GM12878 (cell line): ENCODE data around the gene CTNNA3. TPM values are rescaled to one million over a fixed set of nuclear protein-coding genes. Genes with fewer than 3 reads are reported as not detected.

Experiments used
- ATAC-seq: fragments of 200-7000 bp; cut with Tn5 transposase; 3 replicates; pipeline ENCODE4 v1.9.1; 2020; ENCODE audit warnings: mild to moderate bottlenecking, moderate library complexity
- BruUV-seq: library from RNA; stranded (reverse); fragments of 400-500 nt; replicated peaks from 2 replicates; lab custom pipeline; 2021; lab: Mats Ljungman, UMichigan
- CTCF ChIA-PET: fragments of 300-600 bp; sonication (Branson Sonifier 250); formaldehyde crosslinking; extraction: SDS; loops from one replicate; lab custom pipeline; 2021; ENCODE audit warnings: inconsistent platforms; lab: Yijun Ruan, JAX
- POLR2A ChIA-PET: fragments of 350-600 bp; formaldehyde crosslinking; extraction: SDS; loops from one replicate; lab custom pipeline; 2021; ENCODE audit warnings: inconsistent platforms; lab: Charles Lee
- RAD21 ChIA-PET: fragments of 300-600 bp; sonication (Branson Sonifier 250); formaldehyde crosslinking; loops from one replicate; lab custom pipeline; 2023; ENCODE audit warnings: antibody characterized with exemption; ENCODE audit not compliant: unreplicated experiment; lab: Charles Lee
- SMC1A ChIA-PET: fragments of 300-600 bp; sonication (Branson Sonifier 250); formaldehyde crosslinking; loops from one replicate; lab custom pipeline; 2023; ENCODE audit not compliant: unreplicated experiment, uncharacterized antibody; lab: Charles Lee
- DNase-seq: peaks from one replicate; pipeline ENCODE4 v3.0.0-alpha.2; 2011; ENCODE audit warnings: low read depth, low spot score
- FAIRE-seq: peaks from 3 replicates; lab custom pipeline; 2011; peaks lifted over from hg19 to GRCh38; lab: Jason Lieb, UNC
- H2AFZ ChIP-seq: 2 replicates; pipeline ENCODE4 v1.6.0; 2011; ENCODE audit warnings: low read depth, low read length, control low read depth; ENCODE audit not compliant: control insufficient read depth
- H3K27ac ChIP-seq: 2 replicates; pipeline ENCODE4 v1.5.1; 2011; ENCODE audit warnings: control low read depth; ENCODE audit not compliant: control insufficient read depth, insufficient read depth
- H3K27me3 ChIP-seq, 2 experiments: replicated peaks in 1 of 2; 2 replicates each; pipeline versions ENCODE4 v1.6.0 to v1.6.1; 2011; ENCODE audit warnings: low read length in 1 of 2; ENCODE audit not compliant: control insufficient read depth in 2 of 2, insufficient read depth in 2 of 2
- H3K36me3 ChIP-seq, 2 experiments: 2 replicates each; pipeline ENCODE4 v1.5.1; 2011; ENCODE audit warnings: low read length in 1 of 2; ENCODE audit not compliant: control insufficient read depth in 2 of 2, insufficient read depth in 2 of 2
- H3K4me1 ChIP-seq: 2 replicates; pipeline ENCODE4 v1.6.1; 2011; ENCODE audit warnings: mild to moderate bottlenecking, low read length, moderate library complexity, mixed read lengths; ENCODE audit not compliant: control insufficient read depth, insufficient read depth
- H3K4me2 ChIP-seq: 2 replicates; pipeline ENCODE4 v1.6.0; 2011; ENCODE audit warnings: control low read depth; ENCODE audit not compliant: control insufficient read depth, insufficient read depth
- H3K4me3 ChIP-seq: fragments of 200-600 bp; sonication (generic); 2 replicates; pipeline ENCODE4 v1.5.1; 2016
- H3K79me2 ChIP-seq: 2 replicates; pipeline ENCODE4 v1.6.0; 2011; ENCODE audit warnings: low read length; ENCODE audit not compliant: control insufficient read depth, insufficient read depth
- H3K9ac ChIP-seq: 2 replicates; pipeline ENCODE4 v1.8.0; 2011; ENCODE audit warnings: low read length, control low read depth, mixed read lengths; ENCODE audit not compliant: control insufficient read depth, insufficient read depth
- H3K9me3 ChIP-seq: replicated peaks from 3 replicates; pipeline ENCODE4 v1.5.1; 2011; ENCODE audit warnings: mild to moderate bottlenecking, low read length; ENCODE audit not compliant: control insufficient read depth, insufficient read depth
- H4K20me1 ChIP-seq: 2 replicates; pipeline ENCODE4 v1.6.0; 2011; ENCODE audit not compliant: control insufficient read depth, insufficient read depth
- ETV6 ChIP-seq, 2 experiments: fragments of 450-650 bp in 1 of 2; IDR thresholded peaks in 1 of 2; conservative IDR thresholded peaks in 1 of 2; 2 replicates each; pipeline ENCODE4 v1.6.1; 2014; ENCODE audit warnings: antibody characterized with exemption in 1 of 2, borderline replicate concordance in 1 of 2, low read depth in 1 of 2, mild to moderate bottlenecking in 1 of 2, moderate library complexity in 1 of 2
- GATAD2B ChIP-seq: fragments of 450-650 bp; conservative IDR thresholded peaks from 2 replicates; pipeline ENCODE4 v1.6.1; 2017; ENCODE audit warnings: low read depth, mild to moderate bottlenecking, moderate library complexity
- LARP7 ChIP-seq: fragments of 450-650 bp; IDR thresholded peaks from 2 replicates; pipeline ENCODE4 v1.6.1; 2017; ENCODE audit warnings: mild to moderate bottlenecking
- MTA2 ChIP-seq: fragments of 450-650 bp; IDR thresholded peaks from 2 replicates; pipeline ENCODE4 v1.6.1; 2016; ENCODE audit warnings: low read depth, mild to moderate bottlenecking, moderate library complexity
- MXI1 ChIP-seq: fragments of 150-350 bp; IDR thresholded peaks from 2 replicates; pipeline ENCODE4 v1.6.1; 2011; ENCODE audit warnings: low read depth, mild to moderate bottlenecking, inconsistent platforms, low read length, improper control_type of control experiment
- MYC ChIP-seq: IDR thresholded peaks from 2 replicates; pipeline ENCODE4 v1.6.1; 2011; ENCODE audit warnings: mild to moderate bottlenecking, low read length, moderate library complexity, inconsistent platforms; ENCODE audit not compliant: insufficient read depth, insufficient replicate concordance, insufficient read length, severe bottlenecking
- NBN ChIP-seq: fragments of 450-650 bp; IDR thresholded peaks from 2 replicates; pipeline ENCODE4 v1.6.1; 2016
- RELA ChIP-seq: fragments of 450-650 bp; IDR thresholded peaks from 2 replicates; pipeline ENCODE4 v1.8.0; 2014; ENCODE audit warnings: borderline replicate concordance; ENCODE audit not compliant: partially characterized antibody
- SP1 ChIP-seq: IDR thresholded peaks from one replicate; pipeline ENCODE4 v1.6.1; 2011; ENCODE audit warnings: low read depth, low read length
- YY1 ChIP-seq: IDR thresholded peaks from 2 replicates; pipeline ENCODE4 v1.6.1; 2011; ENCODE audit warnings: low read depth, mild to moderate bottlenecking, low read length
- ZBED1 ChIP-seq: IDR thresholded peaks from 2 replicates; pipeline ENCODE4 v1.6.1; 2016; ENCODE audit warnings: borderline replicate concordance
- ZSCAN29 ChIP-seq: fragments of 450-650 bp; IDR thresholded peaks from 2 replicates; pipeline ENCODE4 v1.6.1; 2017; ENCODE audit warnings: mild to moderate bottlenecking, moderate library complexity
- WGBS: methylation state at CpG from one replicate; pipeline ENCODE4 v1.1.6; 2016; ENCODE audit warnings: low lambda C conversion rate; ENCODE audit not compliant: insufficient replicate concordance, insufficient coverage; ENCODE audit errors: missing lambda C conversion rate; 5-methylcytosine and 5-hydroxymethylcytosine counted together
- in situ Hi-C: fragments of 300-500 bp; cut with MboI; formaldehyde crosslinking; loops from 9 replicates; pipeline ENCODE4 v1.14.3; 2018; ENCODE audit warnings: mixed read lengths
- intact Hi-C: fragments of 100-400 bp; cut with micrococcal nuclease; formaldehyde crosslinking; loops from one replicate; pipeline ENCODE4 v1.14.2; 2022; ENCODE audit not compliant: unreplicated experiment
- polyA plus RNA-seq, 11 experiments: library from polyadenylated mRNA; depleted of rRNA in 4 of 11; unstranded in 6 of 11; stranded (reverse) in 5 of 11; fragments of >200 nt; fragmentation: Nextera tagmentation in 4 of 11; fragmentation: Illumina TruSeq in 1 of 11; extraction: Ambion mirVana in 4 of 11; extraction: Trizol in 1 of 11; gene quantifications; 1 replicate in 1 of 11; 2 replicates in 10 of 11; pipeline versions ENCODE4 v1.2.1 to v1.2.3, GENCODE V29; 2011 to 2016; ENCODE audit warnings: inconsistent platforms in 2 of 11, missing spikeins in 2 of 11, low read depth in 1 of 11
- total RNA-seq, 4 experiments: library from RNA; depleted of rRNA in 3 of 4; stranded (reverse); fragments of >200 nt in 3 of 4; fragmentation: Illumina TruSeq in 1 of 4; extraction: Trizol in 1 of 4; gene quantifications; 2 replicates each; pipeline versions ENCODE4 v1.2.1 to v1.2.3, GENCODE V29; 2013 to 2021

CTNNA3 gene
- total and polyA plus RNA-seq, 10 of the 15 experiments (the other 5 are each of a cell fraction or from before 2014, with no cell fraction given) = under 0.01 to 4.5 (median 0.22) TPM; not detected in 2

GRCh38 chr10:67045404-67045803 is 650.6 kb downstream of the CTNNA3 start:
- Histone ChIP-seq H3K27me3 (no peaks in the 10 kb centered on the region), H3K9ac (no peak overlapping the region), H3K36me3 (no peaks in the 10 kb centered on the region), H4K20me1 (no peaks in the 10 kb centered on the region), H3K4me3 (no peak overlapping the region), H3K79me2 (no peaks in the 10 kb centered on the region), H3K4me1 (no peaks in the 10 kb centered on the region), H3K9me3 (no peaks in the 10 kb centered on the region), H3K27ac (no peak overlapping the region), H3K4me2 (no peak overlapping the region), H2AFZ (no peak overlapping the region)
- TF ChIP-seq YY1 (no peak), RELA (no peak), LARP7 (no peak), MXI1 (no peak), GATAD2B (no peak), ZSCAN29 (no peak), ETV6 (conservative IDR thresholded peaks at IDR 0.05 in 1 of 2, IDR thresholded peaks at IDR 0.05 in 1 of 2; ENCODE audit: borderline replicate concordance in 1 of 2, low read depth in 1 of 2) (no peak), ZBED1 (no peak), NBN (no peak), SP1 (no peak), MTA2 (no peak), MYC (no peak)
- BruUV-seq = no TSS peak
- intact Hi-C loops = no loop called here
- CTCF ChIA-PET = no interaction called here
- WGBS = 63% methylated on average over 16 of the region's 22 CpGs
- in situ Hi-C loops = no loop called here
- no peak for ATAC-seq
- FAIRE-seq = no peak
- SMC1A ChIA-PET = interaction anchor here (0.7 kb wide), 1 partner anchor 66 kb away, joined by 3 read pairs; no protein-coding TSS in a partner anchor
- DNase-seq = no peak
- POLR2A ChIA-PET = no interaction called here
- RAD21 ChIA-PET = no interaction called here
